Nephron progenitor cell (in vitro differentiated cells): Measurements from ENCODE around the gene DPH6.

Experiments used
- DNase-seq: peaks from one replicate; pipeline ENCODE4 v3.0.0; 2021
- H3K27ac Mint-ChIP-seq: 2 replicates; pipeline ENCODE4 v1.8.0; 2021; ENCODE audit warnings: mild to moderate bottlenecking, moderate library complexity, mixed read lengths
- H3K27me3 Mint-ChIP-seq: 2 replicates; pipeline ENCODE4 v1.8.0; 2021; ENCODE audit warnings: mild to moderate bottlenecking, low read depth, mixed read lengths; ENCODE audit not compliant: poor library complexity
- H3K36me3 Mint-ChIP-seq: 2 replicates; pipeline ENCODE4 v1.8.0; 2021; ENCODE audit warnings: low read depth, mixed read lengths
- H3K4me1 Mint-ChIP-seq: 2 replicates; pipeline ENCODE4 v1.8.0; 2021; ENCODE audit warnings: mixed read lengths
- H3K4me3 Mint-ChIP-seq: 2 replicates; pipeline ENCODE4 v1.8.0; 2021; ENCODE audit warnings: mild to moderate bottlenecking, moderate library complexity, mixed read lengths
- H3K9me3 Mint-ChIP-seq: 2 replicates; pipeline ENCODE4 v1.8.0; 2021; ENCODE audit warnings: mild to moderate bottlenecking, moderate library complexity, mixed read lengths
- TF ChIP-seq, protein P1 (sequence below): fragments of 200-600 bp; sonication (generic); IDR thresholded peaks from 2 replicates; pipeline ENCODE4 v1.5.0; 2021; ENCODE audit warnings: antibody characterized with exemption

Gene DPH6

GRCh38 chr15:35320911-35321310, 225.1 kb downstream of the DPH6 start:
- Mint-ChIP-seq H3K4me3 (no peak overlapping the region), H3K4me1 (peaks cover 4% of the 10 kb centered on the region), H3K9me3 (peaks cover 5% of the 10 kb centered on the region), H3K36me3 (peaks cover under 1% of the 10 kb centered on the region), H3K27me3 (peaks cover 7% of the 10 kb centered on the region), H3K27ac (no peak overlapping the region)
- TF ChIP-seq, protein P1, sequence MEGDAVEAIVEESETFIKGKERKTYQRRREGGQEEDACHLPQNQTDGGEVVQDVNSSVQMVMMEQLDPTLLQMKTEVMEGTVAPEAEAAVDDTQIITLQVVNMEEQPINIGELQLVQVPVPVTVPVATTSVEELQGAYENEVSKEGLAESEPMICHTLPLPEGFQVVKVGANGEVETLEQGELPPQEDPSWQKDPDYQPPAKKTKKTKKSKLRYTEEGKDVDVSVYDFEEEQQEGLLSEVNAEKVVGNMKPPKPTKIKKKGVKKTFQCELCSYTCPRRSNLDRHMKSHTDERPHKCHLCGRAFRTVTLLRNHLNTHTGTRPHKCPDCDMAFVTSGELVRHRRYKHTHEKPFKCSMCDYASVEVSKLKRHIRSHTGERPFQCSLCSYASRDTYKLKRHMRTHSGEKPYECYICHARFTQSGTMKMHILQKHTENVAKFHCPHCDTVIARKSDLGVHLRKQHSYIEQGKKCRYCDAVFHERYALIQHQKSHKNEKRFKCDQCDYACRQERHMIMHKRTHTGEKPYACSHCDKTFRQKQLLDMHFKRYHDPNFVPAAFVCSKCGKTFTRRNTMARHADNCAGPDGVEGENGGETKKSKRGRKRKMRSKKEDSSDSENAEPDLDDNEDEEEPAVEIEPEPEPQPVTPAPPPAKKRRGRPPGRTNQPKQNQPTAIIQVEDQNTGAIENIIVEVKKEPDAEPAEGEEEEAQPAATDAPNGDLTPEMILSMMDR: no peak
- no peak for DNase-seq
